Stimulated activated CD4-positive, alpha-beta T cell treated with anti-CD3 and anti-CD28 coated beads, Interleukin-12 subunit alpha, Interleukin-12 subunit beta, amount 100 ng/mL, for 24 hours (primary cell): Measurements from ENCODE around the gene ESAM.

ENCODE experiments used
- DNase-seq, 2 experiments: peaks; one replicate each; pipeline ENCODE4 v3.0.0-alpha.2; 2020; ENCODE audit warnings: low read depth in 2 of 2

ESAM gene

GRCh38 chr11:124729571-124729970 lies 32.5 kb downstream of the ESAM start:
- DNase-seq = no peak

- no peak for DNase-seq
Observed at GRCh38 chr11:124728134-124728533, 34.0 kb downstream of the ESAM start.

- DNase-seq = no peak
Observed at GRCh38 chr11:124727474-124727873, 34.6 kb downstream of the ESAM start.

- DNase-seq = no peak
Observed at GRCh38 chr11:124725719-124726105, 36.4 kb downstream of the ESAM start.

DNA sequence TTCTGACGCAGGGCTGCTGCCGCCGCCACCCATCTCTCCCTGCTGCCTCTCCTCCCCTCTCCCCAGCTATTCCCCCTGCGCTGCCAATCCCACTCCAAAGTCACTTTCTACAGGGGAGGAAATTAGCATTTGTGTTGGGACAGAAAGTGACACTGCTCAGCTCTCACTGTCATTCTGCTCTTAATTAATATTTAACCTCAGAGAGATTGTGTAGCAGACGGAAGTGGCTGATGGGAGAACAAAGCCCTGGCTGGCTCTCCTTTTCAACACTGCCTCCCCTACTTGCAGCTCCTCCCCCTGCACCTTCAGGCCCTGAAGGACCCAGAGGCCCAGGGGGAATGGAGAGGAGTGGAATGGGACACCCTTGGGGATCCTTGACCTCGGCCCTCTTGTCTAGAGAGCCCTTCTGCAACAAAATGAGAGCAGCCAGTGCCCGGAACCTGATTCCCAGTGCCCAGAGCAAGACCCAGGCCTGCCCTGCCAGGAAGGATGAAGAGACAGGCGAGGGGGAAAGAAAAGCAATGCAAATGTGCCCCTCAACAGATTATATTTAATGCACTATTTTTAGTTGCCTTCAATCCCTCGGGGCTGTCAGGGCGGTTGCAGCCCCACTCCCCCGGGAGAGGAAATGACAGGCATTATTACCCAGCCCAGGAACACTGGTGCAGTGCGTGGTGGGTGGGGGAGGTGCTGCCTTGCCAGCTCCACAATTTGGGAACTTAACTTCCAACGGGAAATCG lies 36.9 kb downstream of the ESAM start:
- DNase-seq = no peak

DNA sequence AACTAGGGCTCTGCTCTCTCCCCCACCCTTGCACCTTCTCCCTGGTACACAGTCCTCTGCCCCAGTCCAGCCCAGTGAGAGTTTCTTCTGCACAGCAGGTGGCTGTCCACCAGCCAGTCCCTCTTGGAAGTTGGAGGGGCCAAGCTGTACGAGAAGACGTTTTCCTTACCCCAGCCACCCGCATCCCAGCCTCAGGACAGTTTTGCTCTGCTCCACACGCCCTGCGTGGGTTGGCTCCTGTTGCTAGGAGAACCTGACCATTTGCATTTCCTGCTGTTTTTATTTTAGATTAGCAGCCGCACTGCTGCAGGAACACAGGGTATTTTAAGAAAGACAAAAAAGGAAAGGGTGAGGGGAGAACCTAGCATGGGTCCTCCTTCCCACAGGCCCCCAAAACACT lies 39.9 kb downstream of the ESAM start:
- no peak for DNase-seq

DNA sequence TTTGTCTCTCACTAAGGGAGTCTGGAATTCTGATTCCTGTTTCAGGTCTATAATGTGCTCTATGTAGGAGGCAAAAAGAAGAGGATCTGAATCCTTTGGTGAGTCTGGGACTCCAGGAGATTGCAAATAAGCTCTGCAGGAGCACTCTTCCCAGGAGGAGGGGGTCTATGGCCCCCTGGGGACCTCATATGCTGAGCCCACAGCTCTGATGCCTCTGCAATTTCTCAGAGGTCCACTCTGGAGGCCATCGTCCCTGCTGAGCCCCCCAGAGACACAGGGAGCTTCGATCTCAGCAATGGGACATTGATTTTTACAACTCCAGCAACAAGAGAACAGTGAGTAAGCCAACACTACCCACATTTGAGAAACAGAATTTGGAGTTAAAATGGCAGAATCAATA lies 42.6 kb downstream of the ESAM start:
- DNase-seq = no peak

DNA sequence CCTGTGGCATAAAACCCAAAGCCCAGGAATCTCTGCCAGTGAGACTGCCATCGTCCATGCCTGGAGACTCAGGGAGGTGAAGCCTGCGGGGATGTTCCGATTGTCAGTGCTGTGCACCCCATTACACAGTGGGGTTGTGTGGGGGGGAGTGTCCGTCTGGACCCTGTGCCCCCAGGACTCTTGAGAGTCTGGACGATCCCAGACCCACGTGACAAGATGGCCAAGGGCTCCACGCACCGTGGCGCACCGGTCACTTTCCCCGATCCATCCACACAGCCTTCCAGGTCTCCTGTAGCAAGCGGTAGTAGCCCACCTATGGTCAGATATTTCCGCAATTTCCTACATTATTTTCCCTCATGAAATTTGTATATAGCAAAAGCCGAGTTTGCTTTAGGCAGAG lies 43.3 kb downstream of the ESAM start:
- DNase-seq = no peak

DNA sequence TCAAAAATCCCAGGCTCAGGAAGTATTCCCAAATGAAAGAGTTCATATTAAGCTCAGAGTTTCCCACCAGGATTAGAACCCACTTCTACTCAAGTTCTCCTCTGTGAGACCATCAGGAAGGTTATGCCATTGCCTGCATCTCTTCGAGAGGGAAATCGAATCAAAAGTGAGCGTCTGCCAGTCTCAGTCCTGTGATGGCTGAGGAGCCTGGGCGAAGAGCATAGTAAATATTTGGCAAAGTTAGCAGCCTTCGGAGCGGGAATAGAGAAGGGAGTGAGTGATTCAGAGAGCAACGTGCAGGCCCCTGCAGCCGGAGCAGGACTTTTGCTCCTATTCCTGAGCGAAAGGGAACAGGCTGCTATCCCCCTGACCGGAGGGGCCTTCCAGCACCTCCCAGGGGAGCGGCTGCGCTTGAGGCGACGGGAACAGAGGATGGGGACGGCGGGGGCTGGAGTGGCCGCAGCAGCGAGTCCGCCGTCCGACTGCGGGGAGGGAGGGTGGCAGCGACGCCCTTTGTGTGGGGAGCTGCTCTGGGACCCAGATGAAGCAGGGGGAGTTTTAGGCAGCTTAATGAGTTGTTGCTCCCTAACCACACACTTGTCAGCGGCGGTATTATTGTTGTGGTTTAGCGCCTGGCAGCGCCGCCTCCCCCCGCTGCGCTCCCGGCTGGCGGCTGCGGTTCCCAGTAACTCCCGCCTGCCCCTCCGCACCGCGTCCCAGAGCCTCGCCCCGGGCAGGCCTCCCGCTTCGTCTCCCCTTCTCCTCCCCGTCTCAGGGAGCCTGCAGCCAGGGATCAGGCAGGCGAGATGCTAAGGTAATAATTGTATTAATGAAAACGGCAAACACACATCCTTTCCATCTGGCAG lies 44.1 kb downstream of the ESAM start:
- DNase-seq = no peak

GRCh38 chr11:124717421-124717785 lies 44.7 kb downstream of the ESAM start:
- DNase-seq = no peak

- DNase-seq = no peak
Observed at GRCh38 chr11:124716591-124716990, 45.5 kb downstream of the ESAM start.

DNA sequence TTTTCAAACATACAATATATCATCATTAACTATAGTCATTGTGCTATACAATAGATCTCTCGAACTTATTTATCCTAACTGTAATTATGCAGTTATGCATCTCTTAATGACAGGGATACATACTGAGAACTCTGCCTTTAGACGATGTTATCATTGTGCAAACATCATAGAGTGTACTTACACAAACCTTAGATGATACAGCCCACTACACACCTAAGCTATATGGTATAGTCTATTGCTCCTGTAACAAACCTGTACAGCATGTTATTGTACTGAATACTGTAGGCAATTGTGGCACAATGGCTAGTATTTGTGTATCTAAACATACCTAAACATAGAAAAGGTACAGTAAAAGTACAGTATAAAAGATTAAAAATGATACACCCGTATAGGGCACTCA lies 49.7 kb downstream of the ESAM start:
- DNase-seq = no peak

DNA sequence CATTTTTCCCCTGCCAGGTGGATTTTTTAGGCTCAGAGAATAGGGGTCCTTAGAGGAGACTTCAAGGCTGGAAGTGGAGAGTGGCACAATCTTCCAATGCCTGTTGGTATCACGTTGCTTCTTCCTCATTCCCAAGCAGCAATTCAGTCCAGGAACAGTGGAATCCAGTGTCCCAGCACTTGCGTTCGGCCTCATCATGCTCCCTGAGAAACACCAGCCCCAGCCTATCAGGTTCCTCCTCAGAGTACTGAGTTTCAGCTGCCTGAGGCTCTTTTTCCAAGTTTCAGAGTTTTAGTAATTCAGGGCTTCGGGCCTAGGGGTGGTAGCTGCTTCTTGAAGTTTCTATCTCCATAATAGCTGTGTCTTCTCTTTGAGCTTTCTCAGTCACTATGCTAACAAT lies 54.3 kb downstream of the ESAM start:
- DNase-seq = no peak
